NT2/D1 (cell line): ENCODE results near the gene BMPER.

Source experiments
- YY1 ChIP-seq: IDR thresholded peaks from 2 replicates; pipeline ENCODE4 v1.6.1; 2011; ENCODE audit not compliant: insufficient read length, insufficient read depth
- ZNF274 ChIP-seq: IDR thresholded peaks from 2 replicates; pipeline ENCODE4 v1.6.1; 2011; ENCODE audit warnings: mild to moderate bottlenecking, low read depth, low read length

- TF ChIP-seq ZNF274: no peak
- no peak for TF ChIP-seq YY1
These were observed 218.0 kb downstream of the BMPER start for GRCh38 chr7:34123316-34123715.
